ENCODE measurements around the gene PRAMEF12. TPM values are rescaled to one million over a fixed set of nuclear protein-coding genes. Genes with fewer than 3 reads are reported as not detected.

Gene PRAMEF12
- polyA plus RNA-seq, 1 of the 3 experiments (the other 2 are of a cell fraction), result not detected

DNA sequence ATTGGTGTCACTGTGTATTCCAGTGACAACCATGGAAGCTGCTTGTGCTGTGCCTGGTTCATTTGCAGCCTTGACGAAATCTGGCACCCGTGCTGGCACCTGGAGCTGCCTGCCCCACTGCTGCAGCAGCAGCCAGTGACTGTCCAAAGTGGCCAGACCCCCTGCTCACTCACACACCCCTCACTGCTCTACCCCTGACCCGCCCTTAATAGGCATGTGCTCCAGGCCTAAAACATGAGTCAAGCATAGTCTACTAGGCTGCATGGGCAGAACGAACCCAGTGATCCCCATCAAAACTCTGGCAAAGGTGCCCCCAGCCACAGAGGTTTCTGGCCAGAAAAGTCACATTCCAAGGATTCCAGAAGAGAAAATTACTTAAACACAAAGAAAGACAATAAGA, 25.4 kb downstream of the PRAMEF12 start:
- DNase-seq, result no peak

More for the DNA sequence above, 25.4 kb downstream of the PRAMEF12 start:
- WGBS (ENCODE audit: low lambda C conversion rate), result 0% methylated on average over 3 of the region's 4 CpGs
- TF ChIP-seq, protein P1, sequence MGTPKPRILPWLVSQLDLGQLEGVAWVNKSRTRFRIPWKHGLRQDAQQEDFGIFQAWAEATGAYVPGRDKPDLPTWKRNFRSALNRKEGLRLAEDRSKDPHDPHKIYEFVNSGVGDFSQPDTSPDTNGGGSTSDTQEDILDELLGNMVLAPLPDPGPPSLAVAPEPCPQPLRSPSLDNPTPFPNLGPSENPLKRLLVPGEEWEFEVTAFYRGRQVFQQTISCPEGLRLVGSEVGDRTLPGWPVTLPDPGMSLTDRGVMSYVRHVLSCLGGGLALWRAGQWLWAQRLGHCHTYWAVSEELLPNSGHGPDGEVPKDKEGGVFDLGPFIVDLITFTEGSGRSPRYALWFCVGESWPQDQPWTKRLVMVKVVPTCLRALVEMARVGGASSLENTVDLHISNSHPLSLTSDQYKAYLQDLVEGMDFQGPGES (IDR thresholded peaks at IDR 0.05; ENCODE audit: low read depth, low read length), result no peak
- TF ChIP-seq, protein P2, sequence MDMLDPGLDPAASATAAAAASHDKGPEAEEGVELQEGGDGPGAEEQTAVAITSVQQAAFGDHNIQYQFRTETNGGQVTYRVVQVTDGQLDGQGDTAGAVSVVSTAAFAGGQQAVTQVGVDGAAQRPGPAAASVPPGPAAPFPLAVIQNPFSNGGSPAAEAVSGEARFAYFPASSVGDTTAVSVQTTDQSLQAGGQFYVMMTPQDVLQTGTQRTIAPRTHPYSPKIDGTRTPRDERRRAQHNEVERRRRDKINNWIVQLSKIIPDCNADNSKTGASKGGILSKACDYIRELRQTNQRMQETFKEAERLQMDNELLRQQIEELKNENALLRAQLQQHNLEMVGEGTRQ (IDR thresholded peaks at IDR 0.05; ENCODE audit: borderline replicate concordance, low read depth, low read length), result no peak
- TF ChIP-seq SMC3 (IDR thresholded peaks at IDR 0.05; ENCODE audit: low read depth, low read length) (no peak), FOXM1 (IDR thresholded peaks at IDR 0.05; ENCODE audit: low read depth) (no peak), MEF2A (IDR thresholded peaks at IDR 0.05; ENCODE audit: borderline replicate concordance, low read depth) (no peak), TCF12 (IDR thresholded peaks at IDR 0.05) (no peak), RCOR1 (IDR thresholded peaks at IDR 0.05; ENCODE audit: low read length) (no peak), FOXJ3 (CRISPR knock-in tag; IDR thresholded peaks at IDR 0.05) (no peak)
- TF ChIP-seq, protein P3, sequence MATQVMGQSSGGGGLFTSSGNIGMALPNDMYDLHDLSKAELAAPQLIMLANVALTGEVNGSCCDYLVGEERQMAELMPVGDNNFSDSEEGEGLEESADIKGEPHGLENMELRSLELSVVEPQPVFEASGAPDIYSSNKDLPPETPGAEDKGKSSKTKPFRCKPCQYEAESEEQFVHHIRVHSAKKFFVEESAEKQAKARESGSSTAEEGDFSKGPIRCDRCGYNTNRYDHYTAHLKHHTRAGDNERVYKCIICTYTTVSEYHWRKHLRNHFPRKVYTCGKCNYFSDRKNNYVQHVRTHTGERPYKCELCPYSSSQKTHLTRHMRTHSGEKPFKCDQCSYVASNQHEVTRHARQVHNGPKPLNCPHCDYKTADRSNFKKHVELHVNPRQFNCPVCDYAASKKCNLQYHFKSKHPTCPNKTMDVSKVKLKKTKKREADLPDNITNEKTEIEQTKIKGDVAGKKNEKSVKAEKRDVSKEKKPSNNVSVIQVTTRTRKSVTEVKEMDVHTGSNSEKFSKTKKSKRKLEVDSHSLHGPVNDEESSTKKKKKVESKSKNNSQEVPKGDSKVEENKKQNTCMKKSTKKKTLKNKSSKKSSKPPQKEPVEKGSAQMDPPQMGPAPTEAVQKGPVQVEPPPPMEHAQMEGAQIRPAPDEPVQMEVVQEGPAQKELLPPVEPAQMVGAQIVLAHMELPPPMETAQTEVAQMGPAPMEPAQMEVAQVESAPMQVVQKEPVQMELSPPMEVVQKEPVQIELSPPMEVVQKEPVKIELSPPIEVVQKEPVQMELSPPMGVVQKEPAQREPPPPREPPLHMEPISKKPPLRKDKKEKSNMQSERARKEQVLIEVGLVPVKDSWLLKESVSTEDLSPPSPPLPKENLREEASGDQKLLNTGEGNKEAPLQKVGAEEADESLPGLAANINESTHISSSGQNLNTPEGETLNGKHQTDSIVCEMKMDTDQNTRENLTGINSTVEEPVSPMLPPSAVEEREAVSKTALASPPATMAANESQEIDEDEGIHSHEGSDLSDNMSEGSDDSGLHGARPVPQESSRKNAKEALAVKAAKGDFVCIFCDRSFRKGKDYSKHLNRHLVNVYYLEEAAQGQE (IDR thresholded peaks at IDR 0.05; ENCODE audit: low read depth, low read length), result no peak
- TF ChIP-seq, protein P4, sequence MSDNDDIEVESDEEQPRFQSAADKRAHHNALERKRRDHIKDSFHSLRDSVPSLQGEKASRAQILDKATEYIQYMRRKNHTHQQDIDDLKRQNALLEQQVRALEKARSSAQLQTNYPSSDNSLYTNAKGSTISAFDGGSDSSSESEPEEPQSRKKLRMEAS (IDR thresholded peaks at IDR 0.05; ENCODE audit: low read depth), result no peak
- TF ChIP-seq, protein P5, sequence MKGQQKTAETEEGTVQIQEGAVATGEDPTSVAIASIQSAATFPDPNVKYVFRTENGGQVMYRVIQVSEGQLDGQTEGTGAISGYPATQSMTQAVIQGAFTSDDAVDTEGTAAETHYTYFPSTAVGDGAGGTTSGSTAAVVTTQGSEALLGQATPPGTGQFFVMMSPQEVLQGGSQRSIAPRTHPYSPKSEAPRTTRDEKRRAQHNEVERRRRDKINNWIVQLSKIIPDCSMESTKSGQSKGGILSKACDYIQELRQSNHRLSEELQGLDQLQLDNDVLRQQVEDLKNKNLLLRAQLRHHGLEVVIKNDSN (IDR thresholded peaks at IDR 0.05; ENCODE audit: borderline replicate concordance, low read depth), result no peak
- H3K9ac ChIP-seq, result no peak overlapping the region
- no peaks in the 10 kb centered on the region for H3F3A ChIP-seq (replicated peaks; ENCODE audit: insufficient read depth)
- no peaks in the 10 kb centered on the region for H3K27me3 ChIP-seq (ENCODE audit: insufficient read depth)
- no peak overlapping the region for H3K27ac ChIP-seq (ENCODE audit: low read depth in 2 of 2, low read length in 1 of 2)
- no peaks in the 10 kb centered on the region for H4K20me1 ChIP-seq (ENCODE audit: insufficient read depth)
- H3K4me2 ChIP-seq, result no peak overlapping the region
- H2AFZ ChIP-seq (ENCODE audit: low read depth), result no peak overlapping the region
- CTCF ChIA-PET, result no interaction called here
- no peaks in the 10 kb centered on the region for H3K4me1 ChIP-seq (ENCODE audit: control insufficient read depth in 1 of 2, insufficient read depth in 2 of 2, low read depth in 1 of 2, low read length in 1 of 2)
- no peaks in the 10 kb centered on the region for H3K9me3 ChIP-seq
- no peaks in the 10 kb centered on the region for H3K9me2 ChIP-seq
- no peaks in the 10 kb centered on the region for H3K36me3 ChIP-seq (replicated peaks in 1 of 2; ENCODE audit: control insufficient read depth in 1 of 2, insufficient read depth in 2 of 2, low read length in 1 of 2)
- H3K79me2 ChIP-seq (ENCODE audit: insufficient read depth), result no peaks in the 10 kb centered on the region
- POLR2A ChIA-PET, result no interaction called here
- no peak overlapping the region for H3K4me3 ChIP-seq (ENCODE audit: low read depth in 2 of 2, low read length in 1 of 2)

All from SK-N-SH (cell line).